SH-SY5Y (cell line): ENCODE measurements around the gene TNC.

ENCODE experiments used
- GATA2 ChIP-seq: IDR thresholded peaks from 2 replicates; pipeline ENCODE4 v1.6.1; 2011; ENCODE audit warnings: mild to moderate bottlenecking, low read depth, low read length
- GATA3 ChIP-seq: IDR thresholded peaks from 2 replicates; pipeline ENCODE4 v1.6.1; 2011; ENCODE audit warnings: low read depth, mild to moderate bottlenecking, low read length, moderate library complexity

GRCh38 chr9:115164511-115164974, 46.6 kb upstream of the TNC start:
- no peak for TF ChIP-seq GATA2
- no peak for TF ChIP-seq GATA3
